ENCODE results near the gene HNRNPM. TPM values are rescaled to one million over a fixed set of nuclear protein-coding genes. Genes with fewer than 3 reads are reported as not detected.

The HNRNPM gene
- total RNA-seq, 2 experiments from 2014 or later: 269 to 272 TPM

GRCh38 chr19:8517551-8518442 lies 73.0 kb downstream of the HNRNPM start:
- Histone ChIP-seq H3K9me3 (ENCODE audit: control insufficient read depth in 1 of 2, insufficient read depth in 1 of 2, low read length in 2 of 2) (peaks cover 0 to 4% of the 10 kb centered on the region in 2 experiments), H3K36me3 (ENCODE audit: insufficient read depth, low read length) (peaks cover 19% of the 10 kb centered on the region), H3K27ac (ENCODE audit: low read depth in 1 of 2, low read length in 2 of 2) (peak overlapping the region; percentile 80 to 87), H3K27me3 (ENCODE audit: control insufficient read depth in 1 of 2, insufficient read depth in 2 of 2, low read length in 2 of 2) (no peaks in the 10 kb centered on the region), H3K4me3 (ENCODE audit: low read length) (peak overlapping the region; percentile 28), H3K4me1 (ENCODE audit: insufficient read depth, low read length) (peaks cover 80% of the 10 kb centered on the region)
- ChIA-PET POLR2A (interaction anchor here (0.8 to 8.6 kb wide), 6 partner anchors 12 to 105 kb away, joined by 3 to 185 read pairs (median 16); partner anchors contain the start of genes MARCHF2 and MYO1F), CTCF (interaction anchor here (1.1 to 3.8 kb wide), 4 partner anchors 12 to 63 kb away, joined by 3 to 18 read pairs (median 8); partner anchors contain the start of gene MYO1F)
- Mint-ChIP-seq H3K4me3 (peak overlapping the region; percentile 81), H3K4me1 (ENCODE audit: low read depth) (peaks cover 52% of the 10 kb centered on the region), H3K9me3 (no peaks in the 10 kb centered on the region), H3K27me3 (no peaks in the 10 kb centered on the region), H3K36me3 (ENCODE audit: low read depth) (peaks cover 27% of the 10 kb centered on the region), H3K27ac (peak overlapping the region; percentile 100)
- DNase-seq (peak; percentile 41 to 88 (median 64)), ATAC-seq (ENCODE audit: poor library complexity) (peak; percentile 35)
- intact Hi-C loops (cut with DNase I, micrococcal nuclease): loop anchor here (2.0 to 5.0 kb wide), 2 partner anchors 61 to 105 kb away; partner anchors contain the start of gene MARCHF2 (in 1 of the 2)
- TF ChIP-seq CTCF (IDR thresholded peaks at IDR 0.05): no peak

- Histone ChIP-seq H3K27me3 (ENCODE audit: control insufficient read depth in 1 of 2, insufficient read depth in 2 of 2, low read length in 2 of 2) (no peaks in the 10 kb centered on the region), H3K9me3 (ENCODE audit: control insufficient read depth in 1 of 2, insufficient read depth in 1 of 2, low read length in 2 of 2) (peaks cover 0 to 4% of the 10 kb centered on the region in 2 experiments), H3K4me3 (ENCODE audit: low read length) (no peak overlapping the region), H3K36me3 (ENCODE audit: insufficient read depth, low read length) (peaks cover 25% of the 10 kb centered on the region), H3K4me1 (ENCODE audit: insufficient read depth, low read length) (peaks cover 72% of the 10 kb centered on the region), H3K27ac (ENCODE audit: low read depth in 1 of 2, low read length in 2 of 2) (peak overlapping the region; percentile 80 to 87)
- no peak for TF ChIP-seq CTCF (IDR thresholded peaks at IDR 0.05)
- Mint-ChIP-seq H3K36me3 (ENCODE audit: low read depth) (peaks cover 24% of the 10 kb centered on the region), H3K9me3 (no peaks in the 10 kb centered on the region), H3K27me3 (no peaks in the 10 kb centered on the region), H3K4me3 (peak overlapping the region; percentile 81), H3K27ac (peak overlapping the region; percentile 100), H3K4me1 (ENCODE audit: low read depth) (peaks cover 48% of the 10 kb centered on the region)
- POLR2A ChIA-PET: interaction anchor here (0.8 to 8.6 kb wide), 6 partner anchors 13 to 106 kb away, joined by 3 to 185 read pairs (median 16); partner anchors contain the start of genes MARCHF2 and MYO1F
- CTCF ChIA-PET: interaction anchor here (0.5 to 3.8 kb wide), 5 partner anchors 13 to 94 kb away, joined by 3 to 18 read pairs (median 6); partner anchors contain the start of gene MYO1F
- ATAC-seq (ENCODE audit: poor library complexity) (no peak), DNase-seq (peak in 4 of 14 experiments; percentile 32 to 64 (median 46))
- intact Hi-C loops (cut with DNase I, micrococcal nuclease): loop anchor here in 1 of 2 experiments (5.0 kb wide), 1 partner anchor 106 kb away; the partner anchor contains the start of gene MARCHF2
These were observed 73.8 kb downstream of the HNRNPM start for GRCh38 chr19:8518536-8518935.

GRCh38 chr19:8519388-8519787 lies 74.6 kb downstream of the HNRNPM start:
- Histone ChIP-seq H3K9me3 (ENCODE audit: control insufficient read depth in 1 of 2, insufficient read depth in 1 of 2, low read length in 2 of 2) (peaks cover 0 to 4% of the 10 kb centered on the region in 2 experiments), H3K27ac (ENCODE audit: low read depth in 1 of 2, low read length in 2 of 2) (peak overlapping the region; percentile 34 to 35), H3K36me3 (ENCODE audit: insufficient read depth, low read length) (peaks cover 27% of the 10 kb centered on the region), H3K4me3 (ENCODE audit: low read length) (no peak overlapping the region), H3K4me1 (ENCODE audit: insufficient read depth, low read length) (peaks cover 68% of the 10 kb centered on the region), H3K27me3 (ENCODE audit: control insufficient read depth in 1 of 2, insufficient read depth in 2 of 2, low read length in 2 of 2) (no peaks in the 10 kb centered on the region)
- Mint-ChIP-seq H3K27ac (peak overlapping the region; percentile 100), H3K4me1 (ENCODE audit: low read depth) (peaks cover 39% of the 10 kb centered on the region), H3K27me3 (no peaks in the 10 kb centered on the region), H3K4me3 (no peak overlapping the region), H3K36me3 (ENCODE audit: low read depth) (peaks cover 16% of the 10 kb centered on the region), H3K9me3 (no peaks in the 10 kb centered on the region)
- ChIA-PET CTCF (interaction anchor here (0.5 to 3.8 kb wide), 5 partner anchors 14 to 93 kb away, joined by 3 to 18 read pairs (median 6); partner anchors contain the start of gene MYO1F), POLR2A (interaction anchor here (0.6 to 8.6 kb wide), 4 partner anchors 12 to 59 kb away, joined by 3 to 185 read pairs (median 9); partner anchors contain the start of gene MYO1F)
- intact Hi-C loops (cut with DNase I, micrococcal nuclease): loop anchor here in 1 of 2 experiments (5.0 kb wide), 1 partner anchor 107 kb away; the partner anchor contains the start of gene MARCHF2
- no peak for ATAC-seq (ENCODE audit: poor library complexity)
- TF ChIP-seq CTCF (IDR thresholded peaks at IDR 0.05): no peak
- peak in 1 of 14 experiments; percentile 18 for DNase-seq

All from CD4-positive, alpha-beta T cell (primary cell).